Renal pelvis (tissue), 12 donors: ENCODE results near the gene USP17L22. TPM values are rescaled to one million over a fixed set of nuclear protein-coding genes. Genes with fewer than 3 reads are reported as not detected.
"Not testable (repeated sequence)": the region's sequence is repeated elsewhere in the genome, so short reads cannot be mapped to it uniquely, and the experiment has no call there.

Source experiments
- DNase-seq: peaks from one replicate; pipeline ENCODE4 v3.0.0-alpha.2; 2013
- long read RNA-seq, 16 experiments: transcript quantifications; one replicate each; lab custom pipeline, GENCODE V29; 2026
- polyA plus RNA-seq, 3 donors: library from polyadenylated mRNA; unstranded; fragments of 120-200 nt; gene quantifications; one replicate each; pipeline ENCODE4 v1.2.1, GENCODE V29; 2013; ENCODE audit not compliant: insufficient read length in 3 of 3

Gene USP17L22, protein sequence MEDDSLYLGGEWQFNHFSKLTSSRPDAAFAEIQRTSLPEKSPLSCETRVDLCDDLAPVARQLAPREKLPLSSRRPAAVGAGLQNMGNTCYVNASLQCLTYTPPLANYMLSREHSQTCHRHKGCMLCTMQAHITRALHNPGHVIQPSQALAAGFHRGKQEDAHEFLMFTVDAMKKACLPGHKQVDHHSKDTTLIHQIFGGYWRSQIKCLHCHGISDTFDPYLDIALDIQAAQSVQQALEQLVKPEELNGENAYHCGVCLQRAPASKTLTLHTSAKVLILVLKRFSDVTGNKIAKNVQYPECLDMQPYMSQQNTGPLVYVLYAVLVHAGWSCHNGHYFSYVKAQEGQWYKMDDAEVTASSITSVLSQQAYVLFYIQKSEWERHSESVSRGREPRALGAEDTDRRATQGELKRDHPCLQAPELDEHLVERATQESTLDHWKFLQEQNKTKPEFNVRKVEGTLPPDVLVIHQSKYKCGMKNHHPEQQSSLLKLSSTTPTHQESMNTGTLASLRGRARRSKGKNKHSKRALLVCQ
- polyA plus RNA-seq: not detected
- long read RNA-seq, donor 1: 0 reads
- long read RNA-seq, donor 2: 0 reads
- long read RNA-seq, donor 3: 0 reads
- long read RNA-seq, donor 4: 0 reads
- long read RNA-seq, donor 5: 0 reads
- long read RNA-seq, donor 6: 0 reads
- long read RNA-seq, donor 7: 0 reads
- long read RNA-seq, donor 8: 0 reads
- long read RNA-seq, donor 9: 0 reads
- long read RNA-seq, donor 10: 0 reads
- long read RNA-seq, donor 11: 0 reads
- long read RNA-seq, donor 12: 0 reads
- long read RNA-seq, donor 13: 0 reads
- long read RNA-seq, donor 14: 0 reads
- long read RNA-seq, donor 15: 0 reads
- long read RNA-seq, donor 16: 0 reads

DNA sequence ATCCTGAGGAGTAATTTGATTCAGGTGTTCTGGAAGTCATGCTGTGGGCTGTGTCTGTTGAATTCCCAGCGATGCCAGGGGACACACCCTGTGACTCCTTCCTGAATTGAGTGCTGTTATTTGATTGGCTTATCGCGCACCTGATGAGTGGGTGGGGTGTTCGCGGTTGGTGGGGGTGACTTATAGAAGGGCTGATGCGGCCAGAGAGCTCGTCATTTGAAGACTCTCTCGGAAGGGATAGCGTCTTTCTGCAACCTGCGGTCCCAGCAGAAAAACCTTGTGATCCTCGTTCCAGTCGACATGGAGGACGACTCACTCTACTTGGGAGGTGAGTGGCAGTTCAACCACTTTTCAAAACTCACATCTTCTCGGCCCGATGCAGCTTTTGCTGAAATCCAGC is at the start of gene USP17L22:
Gene USP17L22 (plus strand): TSS at position 301 of the 400 bp plus-strand sequence. CDS start 0 bp downstream, at position 301.
- not testable (repeated sequence) for DNase-seq

DNA sequence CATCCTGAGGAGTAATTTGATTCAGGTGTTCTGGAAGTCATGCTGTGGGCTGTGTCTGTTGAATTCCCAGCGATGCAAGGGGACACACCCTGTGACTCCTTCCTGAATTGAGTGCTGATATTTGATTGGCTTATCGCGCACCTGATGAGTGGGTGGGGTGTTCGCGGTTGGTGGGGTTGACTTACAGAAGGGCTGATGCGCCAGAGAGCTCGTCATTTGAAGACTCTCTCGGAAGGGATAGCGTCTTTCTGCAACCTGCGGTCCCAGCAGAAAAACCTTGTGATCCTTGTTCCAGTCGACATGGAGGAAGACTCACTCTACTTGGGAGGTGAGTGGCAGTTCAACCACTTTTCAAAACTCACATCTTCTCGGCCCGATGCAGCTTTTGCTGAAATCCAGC is 47.6 kb upstream of the USP17L22 start, which contains the start of gene USP17L12:
Gene USP17L12 (plus strand): TSS at position 301 of the 400 bp plus-strand sequence. CDS start 0 bp downstream, at position 301.
- DNase-seq: not testable (repeated sequence)

DNA sequence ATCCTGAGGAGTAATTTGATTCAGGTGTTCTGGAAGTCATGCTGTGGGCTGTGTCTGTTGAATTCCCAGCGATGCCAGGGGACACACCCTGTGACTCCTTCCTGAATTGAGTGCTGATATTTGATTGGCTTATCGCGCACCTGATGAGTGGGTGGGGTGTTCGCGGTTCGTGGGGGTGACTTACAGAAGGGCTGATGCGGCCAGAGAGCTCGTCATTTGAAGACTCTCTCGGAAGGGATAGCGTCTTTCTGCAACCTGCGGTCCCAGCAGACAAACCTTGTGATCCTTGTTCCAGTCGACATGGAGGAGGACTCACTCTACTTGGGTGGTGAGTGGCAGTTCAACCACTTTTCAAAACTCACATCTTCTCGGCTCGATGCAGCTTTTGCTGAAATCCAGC is 42.8 kb upstream of the USP17L22 start, which contains the start of gene USP17L13:
Gene USP17L13 (plus strand): TSS at position 301 of the 400 bp plus-strand sequence. CDS start 0 bp downstream, at position 301.
- not testable (repeated sequence) for DNase-seq

DNA sequence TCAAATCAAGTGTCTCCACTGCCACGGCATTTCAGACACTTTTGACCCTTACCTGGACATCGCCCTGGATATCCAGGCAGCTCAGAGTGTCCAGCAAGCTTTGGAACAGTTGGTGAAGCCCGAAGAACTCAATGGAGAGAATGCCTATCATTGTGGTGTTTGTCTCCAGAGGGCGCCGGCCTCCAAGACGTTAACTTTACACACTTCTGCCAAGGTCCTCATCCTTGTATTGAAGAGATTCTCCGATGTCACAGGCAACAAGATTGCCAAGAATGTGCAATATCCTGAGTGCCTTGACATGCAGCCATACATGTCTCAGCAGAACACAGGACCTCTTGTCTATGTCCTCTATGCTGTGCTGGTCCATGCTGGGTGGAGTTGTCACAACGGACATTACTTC is 37.2 kb upstream of the USP17L22 start:
- not testable (repeated sequence) for DNase-seq

DNA sequence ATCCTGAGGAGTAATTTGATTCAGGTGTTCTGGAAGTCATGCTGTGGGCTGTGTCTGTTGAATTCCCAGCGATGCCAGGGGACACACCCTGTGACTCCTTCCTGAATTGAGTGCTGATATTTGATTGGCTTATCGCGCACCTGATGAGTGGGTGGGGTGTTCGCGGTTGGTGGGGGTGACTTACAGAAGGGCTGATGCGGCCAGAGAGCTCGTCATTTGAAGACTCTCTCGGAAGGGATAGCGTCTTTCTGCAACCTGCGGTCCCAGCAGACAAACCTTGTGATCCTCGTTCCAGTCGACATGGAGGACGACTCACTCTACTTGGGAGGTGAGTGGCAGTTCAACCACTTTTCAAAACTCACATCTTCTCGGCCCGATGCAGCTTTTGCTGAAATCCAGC is 33.3 kb upstream of the USP17L22 start, which contains the start of gene USP17L15:
Gene USP17L15 (plus strand): TSS at position 301 of the 400 bp plus-strand sequence. CDS start 0 bp downstream, at position 301.
- not testable (repeated sequence) for DNase-seq

DNA sequence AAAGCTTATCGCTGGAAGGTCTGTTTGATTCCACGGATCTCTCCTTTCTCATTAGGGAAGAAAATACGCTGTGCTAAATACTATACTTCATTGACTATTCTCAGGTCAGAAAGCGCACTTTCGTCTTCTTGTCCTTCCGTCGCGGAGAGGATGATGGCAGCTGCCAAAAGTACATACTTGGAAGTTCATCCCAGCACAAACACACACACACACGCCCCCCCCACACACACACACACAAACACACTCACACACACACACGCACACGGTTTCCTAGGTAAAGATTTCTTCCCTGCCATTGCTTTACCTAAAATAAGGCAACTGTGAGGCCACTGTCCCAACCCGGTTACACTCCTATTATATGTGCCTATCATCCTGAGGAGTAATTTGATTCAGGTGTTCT is 29.0 kb upstream of the USP17L22 start:
- not testable (repeated sequence) for DNase-seq

DNA sequence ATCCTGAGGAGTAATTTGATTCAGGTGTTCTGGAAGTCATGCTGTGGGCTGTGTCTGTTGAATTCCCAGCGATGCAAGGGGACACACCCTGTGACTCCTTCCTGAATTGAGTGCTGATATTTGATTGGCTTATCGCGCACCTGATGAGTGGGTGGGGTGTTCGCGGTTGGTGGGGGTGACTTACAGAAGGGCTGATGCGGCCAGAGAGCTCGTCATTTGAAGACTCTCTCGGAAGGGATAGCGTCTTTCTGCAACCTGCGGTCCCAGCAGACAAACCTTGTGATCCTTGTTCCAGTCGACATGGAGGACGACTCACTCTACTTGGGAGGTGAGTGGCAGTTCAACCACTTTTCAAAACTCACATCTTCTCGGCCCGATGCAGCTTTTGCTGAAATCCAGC is 23.8 kb upstream of the USP17L22 start, which contains the start of gene USP17L17:
Gene USP17L17 (plus strand): TSS at position 301 of the 400 bp plus-strand sequence. CDS start 0 bp downstream, at position 301.
- DNase-seq: not testable (repeated sequence)

DNA sequence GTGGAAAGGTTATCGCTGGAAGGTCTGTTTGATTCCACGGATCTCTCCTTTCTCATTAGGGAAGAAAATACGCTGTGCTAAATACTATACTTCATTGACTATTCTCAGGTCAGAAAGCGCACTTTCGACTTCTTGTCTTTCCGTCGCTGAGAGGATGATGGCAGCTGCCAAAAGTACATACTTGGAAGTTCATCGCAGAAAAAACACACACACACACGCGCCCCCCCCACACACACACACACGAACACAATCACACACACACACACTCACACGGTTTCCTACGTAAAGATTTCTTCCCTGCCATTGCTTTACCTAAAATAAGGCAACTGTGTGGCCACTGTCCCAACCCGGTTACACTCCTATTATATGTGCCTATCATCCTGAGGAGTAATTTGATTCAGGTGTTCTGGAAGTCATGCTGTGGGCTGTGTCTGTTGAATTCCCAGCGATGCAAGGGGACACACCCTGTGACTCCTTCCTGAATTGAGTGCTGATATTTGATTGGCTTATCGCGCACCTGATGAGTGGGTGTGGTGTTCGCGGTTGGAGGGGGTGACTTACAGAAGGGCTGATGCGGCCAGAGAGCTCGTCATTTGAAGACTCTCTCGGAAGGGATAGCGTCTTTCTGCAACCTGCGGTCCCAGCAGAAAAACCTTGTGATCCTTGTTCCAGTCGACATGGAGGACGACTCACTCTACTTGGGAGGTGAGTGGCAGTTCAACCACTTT is 19.3 kb upstream of the USP17L22 start, which contains the start of gene USP17L18:
Gene USP17L18 (plus strand): TSS at position 678 of the 728 bp plus-strand sequence. CDS start 0 bp downstream, at position 678.
- DNase-seq: not testable (repeated sequence)

DNA sequence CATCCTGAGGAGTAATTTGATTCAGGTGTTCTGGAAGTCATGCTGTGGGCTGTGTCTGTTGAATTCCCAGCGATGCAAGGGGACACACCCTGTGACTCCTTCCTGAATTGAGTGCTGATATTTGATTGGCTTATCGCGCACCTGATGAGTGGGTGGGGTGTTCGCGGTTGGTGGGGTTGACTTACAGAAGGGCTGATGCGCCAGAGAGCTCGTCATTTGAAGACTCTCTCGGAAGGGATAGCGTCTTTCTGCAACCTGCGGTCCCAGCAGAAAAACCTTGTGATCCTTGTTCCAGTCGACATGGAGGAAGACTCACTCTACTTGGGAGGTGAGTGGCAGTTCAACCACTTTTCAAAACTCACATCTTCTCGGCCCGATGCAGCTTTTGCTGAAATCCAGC is 14.3 kb upstream of the USP17L22 start, which contains the start of gene USP17L19:
Gene USP17L19 (plus strand): TSS at position 301 of the 400 bp plus-strand sequence. CDS start 0 bp downstream, at position 301.
- DNase-seq: not testable (repeated sequence)

DNA sequence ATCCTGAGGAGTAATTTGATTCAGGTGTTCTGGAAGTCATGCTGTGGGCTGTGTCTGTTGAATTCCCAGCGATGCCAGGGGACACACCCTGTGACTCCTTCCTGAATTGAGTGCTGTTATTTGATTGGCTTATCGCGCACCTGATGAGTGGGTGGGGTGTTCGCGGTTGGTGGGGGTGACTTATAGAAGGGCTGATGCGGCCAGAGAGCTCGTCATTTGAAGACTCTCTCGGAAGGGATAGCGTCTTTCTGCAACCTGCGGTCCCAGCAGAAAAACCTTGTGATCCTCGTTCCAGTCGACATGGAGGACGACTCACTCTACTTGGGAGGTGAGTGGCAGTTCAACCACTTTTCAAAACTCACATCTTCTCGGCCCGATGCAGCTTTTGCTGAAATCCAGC is 9.6 kb upstream of the USP17L22 start, which contains the start of gene USP17L20:
Gene USP17L20 (plus strand): TSS at position 301 of the 400 bp plus-strand sequence. CDS start 0 bp downstream, at position 301.
- not testable (repeated sequence) for DNase-seq

DNA sequence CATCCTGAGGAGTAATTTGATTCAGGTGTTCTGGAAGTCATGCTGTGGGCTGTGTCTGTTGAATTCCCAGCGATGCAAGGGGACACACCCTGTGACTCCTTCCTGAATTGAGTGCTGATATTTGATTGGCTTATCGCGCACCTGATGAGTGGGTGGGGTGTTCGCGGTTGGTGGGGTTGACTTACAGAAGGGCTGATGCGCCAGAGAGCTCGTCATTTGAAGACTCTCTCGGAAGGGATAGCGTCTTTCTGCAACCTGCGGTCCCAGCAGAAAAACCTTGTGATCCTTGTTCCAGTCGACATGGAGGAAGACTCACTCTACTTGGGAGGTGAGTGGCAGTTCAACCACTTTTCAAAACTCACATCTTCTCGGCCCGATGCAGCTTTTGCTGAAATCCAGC is 4.8 kb upstream of the USP17L22 start, which contains the start of gene USP17L21:
Gene USP17L21 (plus strand): TSS at position 301 of the 400 bp plus-strand sequence. CDS start 0 bp downstream, at position 301.
- not testable (repeated sequence) for DNase-seq

DNA sequence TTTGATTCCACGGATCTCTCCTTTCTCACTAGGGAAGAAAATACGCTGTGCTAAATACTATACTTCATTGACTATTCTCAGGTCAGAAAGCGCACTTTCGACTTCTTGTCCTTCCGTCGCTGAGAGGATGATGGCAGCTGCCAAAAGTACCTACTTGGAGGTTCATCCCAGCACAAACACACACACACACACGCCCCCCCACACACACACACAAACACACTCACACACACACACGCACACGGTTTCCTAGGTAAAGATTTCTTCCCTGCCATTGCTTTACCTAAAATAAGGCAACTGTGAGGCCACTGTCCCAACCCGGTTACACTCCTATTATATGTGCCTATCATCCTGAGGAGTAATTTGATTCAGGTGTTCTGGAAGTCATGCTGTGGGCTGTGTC is 4.3 kb downstream of the USP17L22 start:
- not testable (repeated sequence) for DNase-seq

Other genes with a start within 250 kb of the USP17L22 start
- under 1 TPM in 1 of 3 donors, not detected in 2; 0.13 TPM for gene FAM90A26, start 97.2 kb upstream of the USP17L22 start, polyA plus RNA-seq
- gene USP17L10, start 57.0 kb upstream of the USP17L22 start, polyA plus RNA-seq: not detected
- gene USP17L11, start 52.2 kb upstream of the USP17L22 start, polyA plus RNA-seq: not detected
- not detected for gene USP17L12, start 47.5 kb upstream of the USP17L22 start, polyA plus RNA-seq
- not detected for gene USP17L13, start 42.7 kb upstream of the USP17L22 start, polyA plus RNA-seq
- gene USP17L15, start 33.2 kb upstream of the USP17L22 start, polyA plus RNA-seq: not detected
- not detected for gene USP17L17, start 23.7 kb upstream of the USP17L22 start, polyA plus RNA-seq
- not detected for gene USP17L18, start 19.0 kb upstream of the USP17L22 start, polyA plus RNA-seq
- gene USP17L19, start 14.2 kb upstream of the USP17L22 start, polyA plus RNA-seq: not detected
- not detected for gene USP17L20, start 9.5 kb upstream of the USP17L22 start, polyA plus RNA-seq
- not detected for gene USP17L21, start 4.7 kb upstream of the USP17L22 start, polyA plus RNA-seq
- not detected for gene USP17L24, start 57.5 kb downstream of the USP17L22 start, polyA plus RNA-seq
- gene USP17L25, start 62.3 kb downstream of the USP17L22 start, polyA plus RNA-seq: not detected
- gene USP17L26, start 67.0 kb downstream of the USP17L22 start, polyA plus RNA-seq: not detected
- not detected for gene USP17L5, start 71.8 kb downstream of the USP17L22 start, polyA plus RNA-seq
- not detected for gene USP17L27, start 76.5 kb downstream of the USP17L22 start, polyA plus RNA-seq
- gene USP17L28, start 81.3 kb downstream of the USP17L22 start, polyA plus RNA-seq: not detected
- not detected for gene USP17L29, start 86.0 kb downstream of the USP17L22 start, polyA plus RNA-seq
- gene USP17L30, start 95.5 kb downstream of the USP17L22 start, polyA plus RNA-seq: not detected
- not detected for gene DEFB131A, start 176.8 kb downstream of the USP17L22 start, polyA plus RNA-seq